NCI-H226 (cell line): ENCODE measurements around the gene ANK2.

Source experiments
- DNase-seq: peaks from one replicate; pipeline ENCODE4 v3.0.0-alpha.2; 2015

ANK2 gene

DNA sequence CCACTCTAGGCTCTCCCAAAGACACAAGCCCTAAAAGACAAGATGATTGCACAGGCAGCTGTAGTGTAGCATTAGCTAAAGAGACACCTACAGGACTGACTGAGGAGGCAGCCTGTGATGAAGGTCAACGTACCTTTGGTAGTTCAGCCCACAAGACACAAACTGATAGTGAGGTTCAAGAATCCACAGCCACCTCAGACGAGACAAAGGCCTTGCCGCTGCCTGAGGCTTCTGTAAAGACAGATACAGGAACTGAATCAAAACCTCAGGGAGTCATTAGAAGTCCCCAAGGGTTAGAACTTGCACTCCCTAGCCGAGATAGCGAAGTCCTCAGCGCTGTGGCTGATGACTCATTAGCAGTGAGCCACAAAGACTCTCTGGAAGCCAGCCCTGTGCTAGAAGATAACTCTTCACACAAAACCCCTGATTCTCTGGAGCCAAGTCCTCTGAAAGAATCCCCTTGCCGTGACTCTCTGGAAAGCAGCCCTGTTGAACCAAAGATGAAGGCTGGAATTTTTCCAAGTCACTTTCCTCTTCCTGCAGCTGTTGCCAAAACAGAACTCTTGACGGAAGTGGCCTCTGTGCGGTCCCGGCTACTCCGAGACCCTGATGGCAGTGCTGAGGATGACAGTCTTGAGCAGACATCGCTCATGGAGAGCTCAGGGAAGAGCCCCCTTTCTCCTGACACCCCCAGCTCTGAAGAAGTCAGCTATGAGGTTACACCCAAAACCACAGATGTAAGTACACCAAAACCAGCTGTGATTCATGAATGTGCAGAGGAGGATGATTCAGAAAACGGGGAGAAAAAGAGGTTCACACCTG is 306.3 kb downstream of the ANK2 start:
- DNase-seq, result peak; percentile 78

DNA sequence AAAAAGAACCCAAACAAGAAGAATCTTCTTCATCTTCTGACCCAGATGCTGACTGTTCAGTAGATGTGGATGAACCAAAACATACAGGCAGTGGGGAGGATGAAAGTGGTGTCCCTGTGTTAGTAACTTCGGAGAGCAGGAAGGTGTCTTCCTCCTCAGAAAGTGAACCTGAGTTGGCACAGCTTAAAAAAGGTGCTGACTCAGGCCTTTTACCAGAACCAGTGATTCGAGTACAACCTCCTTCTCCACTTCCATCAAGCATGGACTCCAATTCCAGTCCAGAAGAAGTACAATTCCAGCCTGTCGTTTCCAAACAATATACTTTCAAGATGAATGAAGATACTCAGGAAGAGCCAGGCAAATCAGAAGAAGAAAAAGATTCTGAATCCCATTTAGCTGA is 307.0 kb downstream of the ANK2 start:
- no peak for DNase-seq

DNA sequence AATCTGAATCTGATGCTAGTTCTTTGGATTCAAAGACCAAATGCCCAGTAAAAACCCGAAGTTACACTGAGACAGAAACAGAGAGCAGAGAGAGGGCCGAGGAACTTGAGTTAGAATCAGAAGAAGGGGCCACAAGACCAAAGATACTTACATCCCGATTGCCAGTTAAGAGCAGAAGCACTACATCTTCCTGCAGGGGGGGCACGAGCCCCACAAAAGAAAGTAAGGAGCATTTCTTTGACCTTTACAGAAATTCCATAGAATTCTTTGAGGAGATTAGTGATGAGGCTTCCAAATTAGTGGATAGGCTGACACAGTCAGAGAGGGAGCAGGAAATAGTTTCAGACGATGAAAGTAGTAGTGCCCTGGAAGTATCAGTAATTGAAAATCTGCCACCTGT is 309.3 kb downstream of the ANK2 start:
- DNase-seq, result no peak

DNA sequence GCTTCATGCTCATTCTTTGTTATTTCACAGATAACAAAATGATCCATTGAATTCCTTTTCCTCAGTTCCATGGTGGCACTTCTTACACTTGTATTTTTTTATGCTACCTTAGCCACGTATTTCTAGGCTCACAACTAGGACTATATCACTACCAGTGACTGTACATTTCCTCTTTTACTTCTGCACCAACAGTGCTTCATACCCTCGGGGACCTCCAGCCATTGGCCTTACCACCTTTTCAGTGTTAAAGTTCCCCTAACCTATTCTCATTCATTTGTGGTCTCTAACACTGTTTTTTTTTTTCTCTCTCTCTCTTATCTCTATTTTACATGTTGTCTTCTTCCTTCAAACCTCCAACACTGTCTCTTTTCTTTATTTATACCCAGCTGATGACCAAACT is 315.9 kb downstream of the ANK2 start:
- no peak for DNase-seq

DNA sequence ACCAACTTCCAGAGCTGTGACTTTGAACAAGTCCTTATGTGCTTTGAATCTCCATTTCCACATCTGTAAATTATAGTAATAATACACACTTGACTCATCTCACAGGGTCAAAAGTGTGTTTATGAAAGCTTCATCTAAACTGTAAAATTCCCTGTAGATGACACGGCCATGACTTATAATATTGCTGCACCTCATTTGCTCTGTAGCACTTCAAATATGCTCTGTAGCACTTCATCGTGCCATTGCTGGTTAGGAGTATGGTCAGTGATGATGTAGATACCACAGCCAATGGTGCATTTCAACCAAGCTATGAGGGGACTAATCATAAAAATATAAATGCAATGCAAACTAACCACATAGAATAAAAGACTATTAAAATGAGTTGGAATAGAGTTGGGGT is 318.6 kb downstream of the ANK2 start:
- no peak for DNase-seq

DNA sequence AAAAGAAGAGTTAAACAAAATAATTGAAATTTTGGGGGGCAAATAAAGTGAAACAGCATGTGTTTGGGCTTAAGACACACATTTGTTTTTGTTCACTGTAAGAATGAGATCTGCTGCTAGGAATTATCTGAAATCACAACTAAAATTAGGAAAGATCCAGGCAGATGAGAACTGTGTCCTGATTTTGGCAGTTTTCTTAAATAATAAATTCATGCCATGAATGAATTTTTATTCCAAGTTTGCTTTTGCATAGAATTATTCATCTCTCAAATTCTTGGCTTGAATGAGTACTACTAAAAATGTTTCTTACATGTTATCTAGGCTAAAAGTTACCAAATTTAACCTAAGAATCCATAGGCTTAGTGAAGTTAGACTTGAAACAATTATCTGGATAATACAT is 321.7 kb downstream of the ANK2 start:
- no peak for DNase-seq

DNA sequence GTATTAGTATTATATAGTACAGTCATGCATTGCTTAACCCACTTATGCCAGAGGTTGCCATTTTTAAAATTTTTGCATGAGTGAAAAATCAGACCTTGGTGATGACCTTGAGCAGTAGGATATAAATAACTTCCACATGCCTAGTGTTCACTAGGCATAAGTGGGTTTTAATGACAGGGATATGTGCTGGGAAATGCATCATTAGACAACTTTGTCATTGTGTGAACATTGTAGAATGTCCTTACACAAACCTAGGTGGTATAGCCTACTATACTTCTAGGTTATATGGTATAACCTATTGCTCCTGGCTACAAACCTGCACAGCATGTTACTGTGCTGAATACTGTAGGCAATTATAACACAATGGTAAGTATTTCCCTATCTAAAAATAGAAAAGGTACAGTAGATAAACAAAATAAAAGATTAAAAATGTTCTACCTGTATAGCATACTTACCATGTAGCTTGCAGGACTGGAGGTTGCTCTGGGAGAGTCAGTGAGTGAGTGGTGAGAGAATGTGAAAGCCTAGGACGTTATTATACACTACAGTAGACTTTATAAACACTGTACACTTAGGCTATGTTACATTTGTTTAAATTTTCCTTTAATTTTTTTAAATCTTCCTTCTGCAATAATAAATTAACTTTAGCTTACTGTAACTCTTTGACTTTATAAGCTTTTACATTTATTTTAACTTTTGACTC is 326.7 kb downstream of the ANK2 start:
- DNase-seq, result no peak

DNA sequence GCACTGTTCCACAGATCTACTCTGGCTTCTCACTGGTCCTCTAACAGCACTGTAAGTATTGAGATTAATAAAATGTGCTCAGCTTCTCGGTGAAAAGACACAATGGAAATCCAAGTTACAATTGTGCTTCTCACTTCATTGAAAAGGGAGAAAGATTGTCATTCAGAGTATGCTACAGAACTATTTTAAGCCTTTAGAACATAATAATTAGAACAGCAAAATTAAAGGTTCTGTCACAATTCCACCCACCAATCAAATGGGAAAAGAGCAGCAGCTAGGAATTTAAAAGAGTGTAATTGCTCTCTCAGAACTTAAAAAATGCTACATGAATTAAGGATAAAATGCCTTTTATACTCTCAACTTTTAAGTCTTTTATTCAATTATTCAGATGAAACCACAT is 329.4 kb downstream of the ANK2 start:
- no peak for DNase-seq

DNA sequence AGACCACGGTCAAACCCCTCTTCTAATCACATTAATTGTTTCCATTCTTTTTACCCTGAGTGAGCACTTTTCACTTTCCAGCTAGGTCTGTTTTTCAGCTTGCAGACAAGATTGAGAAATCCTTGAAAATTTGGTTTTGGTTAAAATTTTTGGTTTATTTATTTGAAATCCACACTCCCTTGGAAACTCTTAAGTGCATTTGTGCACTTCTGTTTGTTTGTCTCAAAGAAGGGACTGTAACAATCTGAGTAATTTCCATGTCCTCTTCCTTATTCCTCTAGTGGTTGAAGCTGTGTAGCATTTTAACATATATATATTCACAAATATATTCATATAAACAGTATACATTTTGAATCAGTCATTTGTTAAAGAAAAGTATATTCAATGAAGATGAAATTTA is 333.3 kb downstream of the ANK2 start:
- DNase-seq, result no peak

DNA sequence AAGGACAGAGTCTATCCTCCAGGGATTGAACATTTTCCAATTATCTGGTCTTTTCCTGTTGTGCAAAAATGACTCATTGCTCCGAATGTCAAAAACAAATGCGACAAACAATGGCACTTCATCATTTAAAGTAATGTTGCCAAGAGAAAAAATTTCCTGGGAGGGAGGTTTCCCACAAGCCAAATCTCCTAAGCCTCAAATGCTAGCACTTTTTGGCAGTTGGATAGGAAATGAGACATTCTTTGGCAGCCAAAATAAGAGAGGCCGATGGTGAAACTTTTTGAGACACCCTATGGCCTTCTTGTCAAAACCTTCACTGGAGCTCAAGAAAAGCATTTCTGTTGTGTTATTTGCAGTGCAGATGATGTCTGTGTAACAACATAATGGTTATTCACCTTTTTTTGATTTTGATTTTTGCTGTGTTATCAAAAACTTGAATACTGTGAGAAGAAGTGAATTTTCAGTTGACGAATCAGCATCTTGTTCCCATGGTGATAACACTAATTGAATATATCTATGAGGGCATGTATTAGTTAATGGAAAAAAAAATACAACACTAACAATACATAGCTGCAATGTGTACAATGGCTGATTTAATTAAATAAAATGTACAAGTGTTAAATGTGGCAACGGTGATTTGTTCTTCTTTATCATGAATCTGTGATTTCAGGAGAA is 333.8 kb downstream of the ANK2 start:
- peak; percentile 71 for DNase-seq

DNA sequence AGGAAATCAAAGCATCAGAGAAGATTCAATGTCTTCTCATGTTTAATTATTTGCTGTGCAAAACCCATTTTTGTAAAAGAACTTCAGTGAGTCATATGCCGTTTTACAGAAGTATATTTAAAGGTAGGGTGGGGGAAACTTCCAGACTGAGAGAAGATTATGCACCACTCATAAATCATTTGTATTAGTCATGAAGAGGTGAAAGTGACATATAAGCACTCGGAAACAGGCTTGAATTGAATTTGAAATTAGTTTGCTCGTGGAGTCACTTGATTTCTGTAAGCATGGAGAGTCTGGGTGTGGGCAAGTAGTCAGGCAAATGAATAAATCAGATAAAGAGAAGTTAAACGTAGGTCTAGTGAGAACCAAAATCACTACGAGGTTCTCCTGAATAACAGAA is 335.1 kb downstream of the ANK2 start:
- peak; percentile 39 for DNase-seq

DNA sequence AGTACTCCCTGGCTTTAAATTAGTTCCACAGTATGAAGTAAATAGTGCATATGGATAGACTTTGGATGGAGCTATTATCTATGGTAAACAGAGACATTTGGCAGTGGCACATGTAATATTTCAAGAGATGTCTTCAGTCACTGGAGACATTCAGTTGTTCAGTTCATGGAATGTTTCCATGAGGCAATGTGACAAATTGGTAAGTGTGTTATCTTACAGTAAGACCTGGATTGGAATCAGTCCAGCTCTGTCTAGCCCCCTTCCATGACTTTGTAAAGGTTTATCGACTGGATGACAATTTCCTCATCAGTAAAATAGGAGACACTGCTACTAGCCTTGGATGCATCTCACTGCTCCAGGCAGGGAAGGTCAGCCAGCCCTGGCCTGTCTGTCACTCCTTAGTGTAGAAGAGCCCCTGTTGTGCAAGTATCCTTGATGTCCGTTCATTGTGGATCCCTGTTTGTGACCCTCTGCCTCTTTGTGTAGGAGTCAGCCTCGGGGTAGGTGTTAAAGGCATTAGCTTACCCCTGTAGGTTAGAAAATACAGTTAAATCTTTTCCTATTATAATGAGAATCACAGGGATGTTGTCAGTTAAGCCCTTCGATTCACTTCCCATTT is 335.9 kb downstream of the ANK2 start:
- DNase-seq, result no peak

DNA sequence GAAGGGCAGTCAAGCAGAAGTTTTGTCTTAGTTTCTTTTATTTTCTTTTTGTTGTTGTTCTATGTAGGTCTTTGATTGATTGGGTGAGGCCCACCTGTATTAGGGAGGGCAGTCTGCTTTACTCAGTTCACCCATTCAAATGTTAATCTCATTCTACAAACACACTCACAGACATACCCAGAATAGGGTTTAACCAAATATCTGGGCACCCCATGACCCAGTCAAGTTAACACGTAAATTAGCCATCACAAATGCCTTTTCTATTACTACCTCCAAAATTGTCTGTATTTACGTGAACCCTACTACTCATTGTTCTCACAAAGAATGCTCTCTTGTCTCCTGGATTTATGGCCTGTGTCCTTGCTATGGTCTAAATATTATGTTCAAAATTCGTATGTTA is 339.7 kb downstream of the ANK2 start:
- DNase-seq, result no peak

DNA sequence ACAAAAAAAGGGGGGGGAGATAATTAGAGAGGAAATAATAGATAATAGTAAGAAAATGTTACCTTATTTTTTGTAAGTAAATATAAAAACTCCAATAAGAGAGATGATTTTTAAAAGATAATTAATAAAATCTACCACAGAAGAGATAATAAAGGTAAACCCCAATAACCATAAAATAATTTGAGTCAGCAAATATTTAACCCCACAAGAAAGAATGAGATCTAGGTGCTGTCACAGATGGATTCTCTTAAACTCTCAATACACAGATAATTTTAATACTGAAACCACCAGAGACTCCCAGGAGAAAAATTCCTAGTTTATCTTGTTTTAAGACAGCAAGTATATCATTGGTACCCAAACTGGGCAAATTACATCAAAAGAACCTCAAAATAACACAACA is 341.4 kb downstream of the ANK2 start:
- DNase-seq, result no peak

DNA sequence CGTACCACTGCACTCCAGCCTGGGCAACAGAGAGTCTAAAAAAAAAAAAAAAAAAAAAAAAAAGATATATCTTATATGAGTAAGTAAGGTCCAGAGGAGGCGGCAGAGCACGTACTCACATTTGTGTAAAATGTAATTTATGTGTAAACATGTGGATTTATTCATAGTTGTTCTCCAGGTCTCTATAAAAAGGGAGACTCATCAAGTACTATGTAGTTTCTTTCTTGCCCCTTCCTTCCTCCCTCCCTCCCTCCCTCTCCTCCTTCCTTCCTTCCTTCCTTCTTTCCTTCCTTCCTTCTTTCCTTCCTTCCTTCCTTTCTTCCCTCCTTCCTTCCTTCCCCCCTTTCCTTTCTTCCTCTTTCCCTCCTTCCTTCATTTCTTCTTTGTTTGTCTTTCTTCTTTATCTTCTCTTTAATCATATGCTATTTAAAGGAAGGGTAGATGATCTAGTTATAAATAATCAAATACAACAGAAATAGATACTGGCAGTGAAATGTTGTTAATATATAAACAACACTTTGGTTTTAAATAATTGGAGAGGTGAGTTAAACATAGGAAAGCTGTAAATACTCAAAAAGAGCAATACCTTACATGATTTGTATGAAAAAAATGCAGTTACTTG is 344.8 kb downstream of the ANK2 start:
- no peak for DNase-seq

DNA sequence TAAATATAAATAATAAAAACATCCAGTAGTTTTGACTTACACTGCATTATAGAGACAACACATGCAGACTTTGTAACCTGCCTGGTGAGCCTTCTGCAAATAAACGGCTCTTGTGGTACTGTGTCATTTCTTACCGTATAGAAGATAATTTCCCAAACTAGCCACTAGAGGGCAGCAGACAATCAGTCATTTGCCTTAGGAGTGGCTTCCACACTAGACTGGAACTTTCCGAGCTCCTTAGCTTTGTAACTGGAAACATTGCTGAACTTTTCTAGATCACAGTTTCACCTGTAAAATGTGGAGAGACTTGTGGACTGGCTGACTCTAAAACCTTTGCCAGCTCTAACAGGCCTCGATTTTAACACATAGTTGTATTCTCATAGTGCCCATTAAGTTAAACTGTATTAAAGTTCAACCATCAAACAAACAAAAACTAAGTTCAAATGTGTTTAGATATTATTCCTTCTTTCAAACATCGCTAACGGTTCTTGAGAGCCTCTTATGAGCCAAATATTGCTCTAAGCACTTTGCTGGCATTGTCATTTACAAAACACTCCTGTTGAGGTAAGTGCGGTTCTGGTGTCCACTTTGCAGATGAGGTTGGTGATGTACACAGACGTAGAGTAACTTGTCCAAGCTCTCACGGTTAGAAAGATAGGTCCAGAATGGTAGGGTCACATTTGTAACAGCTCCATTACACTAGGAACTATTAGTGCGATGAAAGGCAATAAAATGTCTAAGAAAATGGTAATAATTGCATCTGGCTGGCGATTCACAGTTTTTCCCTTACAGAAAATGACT is 345.5 kb downstream of the ANK2 start:
- peak; percentile 35 for DNase-seq

DNA sequence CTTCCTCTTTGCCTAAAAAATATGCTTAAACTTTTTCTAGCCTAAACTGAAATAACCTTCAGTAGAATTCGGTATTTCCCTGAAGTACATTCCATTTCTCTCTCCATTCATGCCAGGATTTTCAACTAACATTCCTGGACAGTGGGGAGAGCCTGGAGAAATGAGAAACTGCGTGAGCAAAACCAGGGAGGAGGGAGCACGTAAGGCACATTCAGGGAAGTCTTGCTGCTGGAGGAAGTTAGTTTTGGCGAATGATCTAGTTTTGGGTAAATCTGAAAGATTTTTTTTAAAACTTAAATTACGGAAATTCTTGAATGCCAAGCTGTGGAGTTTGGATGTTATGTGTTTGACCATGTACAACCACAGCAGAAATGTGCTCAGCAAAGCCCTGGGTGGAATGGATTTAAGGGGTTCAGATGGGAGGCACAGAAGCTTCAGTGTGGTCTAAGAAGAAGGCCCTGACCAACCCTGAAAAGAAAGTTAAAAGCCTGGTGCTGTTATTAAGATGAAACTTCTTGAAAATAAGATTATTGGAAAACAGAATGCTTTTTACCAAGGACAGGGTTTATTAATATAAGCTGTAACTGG is 347.8 kb downstream of the ANK2 start:
- DNase-seq, result no peak

DNA sequence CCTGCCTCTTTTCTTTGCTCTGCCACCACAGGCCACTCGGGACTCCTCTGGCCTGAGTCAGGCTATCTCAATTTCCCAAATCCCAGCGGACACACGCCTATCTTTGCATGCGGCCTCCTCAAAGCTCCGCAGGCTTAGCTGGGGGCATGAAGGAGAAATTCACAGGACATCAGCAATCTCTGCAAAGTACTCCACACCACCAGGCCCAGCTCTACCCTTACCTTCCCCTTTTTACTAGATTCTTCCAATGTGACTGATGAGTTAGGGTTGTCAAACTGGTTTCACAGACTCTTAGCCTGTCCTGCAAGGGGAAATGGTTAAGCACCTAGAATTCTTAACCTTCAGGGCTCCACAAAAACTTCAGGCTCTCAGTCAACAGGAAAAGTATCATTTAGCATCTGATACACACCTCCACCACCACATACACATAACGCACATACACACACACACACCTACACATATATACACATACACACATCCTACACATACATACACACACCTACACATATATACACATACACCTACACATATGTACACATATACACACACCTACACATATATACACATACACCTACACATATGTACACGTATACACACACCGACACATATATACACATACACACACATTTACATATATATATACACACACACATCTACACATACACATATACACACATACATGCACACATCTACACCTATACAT is 349.1 kb downstream of the ANK2 start:
- DNase-seq, result no peak

DNA sequence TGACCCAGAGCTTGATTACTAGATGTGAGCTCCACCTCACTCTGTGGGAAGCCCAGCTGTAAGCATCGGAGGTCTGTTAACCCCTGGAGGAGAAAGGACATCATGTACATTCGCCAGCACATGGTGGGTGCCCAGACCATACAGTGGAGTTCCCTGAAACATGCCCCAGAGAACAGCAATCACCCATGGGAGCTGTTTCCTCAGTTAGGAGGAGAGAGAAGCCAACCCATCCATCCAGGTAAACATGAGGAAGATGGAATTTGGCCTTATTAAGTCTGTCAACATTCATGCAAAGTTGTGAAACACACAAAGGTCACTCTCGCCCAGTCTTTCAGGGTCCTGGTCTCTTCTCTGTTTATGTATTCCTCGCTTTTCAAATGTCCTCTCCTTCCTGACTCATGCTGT is 354.7 kb downstream of the ANK2 start:
- no peak for DNase-seq

DNA sequence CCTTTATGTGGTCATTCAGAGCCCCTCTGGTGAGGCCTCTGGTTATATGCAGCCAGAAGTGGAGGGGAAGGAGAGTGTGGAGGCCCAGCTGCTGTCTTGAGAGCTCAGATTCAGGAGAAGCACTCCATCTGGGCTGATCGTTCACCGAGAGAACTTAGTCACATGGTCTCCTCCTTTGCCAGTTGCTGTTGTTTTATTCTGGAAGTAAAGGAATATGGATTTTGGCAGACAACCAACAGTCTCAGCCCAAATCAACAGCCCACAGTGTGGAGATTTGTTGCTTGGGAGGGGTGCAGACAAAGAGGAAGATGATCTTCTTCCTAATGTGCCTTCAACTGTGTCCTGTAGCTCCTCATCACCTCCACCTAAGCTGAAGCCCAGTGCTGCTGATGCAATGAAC is 355.4 kb downstream of the ANK2 start:
- no peak for DNase-seq
